Natural killer cell (primary cell): Measurements from ENCODE around the gene ENO4. TPM values are rescaled to one million over a fixed set of nuclear protein-coding genes. Genes with fewer than 3 reads are reported as not detected.

ENCODE experiments used
- ATAC-seq, 3 donors: fragments of 150-1000 bp in 2 of 3; fragments of 200-7000 bp in 1 of 3; cut with Tn5 transposase; 1 replicate in 1 of 3; 2 replicates in 2 of 3; pipeline ENCODE4 v1.10.0; 2021; ENCODE audit warnings: mild to moderate bottlenecking in 2 of 3, moderate library complexity in 2 of 3
- DNase-seq, 2 donors: peaks; one replicate each; pipeline versions ENCODE4 v3.0.0 to v3.0.0-alpha.2; 2013 to 2021; ENCODE audit warnings: mixed read lengths in 1 of 2
- H3K27ac ChIP-seq: one replicate; pipeline ENCODE4 v1.5.1; 2013; ENCODE audit warnings: mild to moderate bottlenecking, low read length
- H3K27me3 ChIP-seq: one replicate; pipeline ENCODE4 v1.6.1; 2013; ENCODE audit warnings: low read length; ENCODE audit not compliant: control insufficient read depth, insufficient read depth
- H3K36me3 ChIP-seq: one replicate; pipeline ENCODE4 v1.6.1; 2013; ENCODE audit warnings: low read length; ENCODE audit not compliant: control insufficient read depth, insufficient read depth
- H3K4me1 ChIP-seq: one replicate; pipeline ENCODE4 v1.6.1; 2013; ENCODE audit warnings: low read length; ENCODE audit not compliant: control insufficient read depth, insufficient read depth
- H3K4me3 ChIP-seq: one replicate; pipeline ENCODE4 v1.5.1; 2013; ENCODE audit warnings: low read length
- H3K9me3 ChIP-seq: one replicate; pipeline ENCODE4 v1.6.1; 2013; ENCODE audit warnings: low read length; ENCODE audit not compliant: control insufficient read depth, insufficient read depth
- H3K27ac Mint-ChIP-seq, 2 donors: one replicate each; pipeline ENCODE4 v1.8.0; 2022; ENCODE audit warnings: mild to moderate bottlenecking in 2 of 2, mixed read lengths in 2 of 2, moderate library complexity in 1 of 2
- H3K27me3 Mint-ChIP-seq, 2 donors: one replicate each; pipeline ENCODE4 v1.8.0; 2022; ENCODE audit warnings: low read depth in 2 of 2, mixed read lengths in 2 of 2
- H3K36me3 Mint-ChIP-seq: one replicate; pipeline ENCODE4 v1.8.0; 2022; ENCODE audit warnings: mixed read lengths
- H3K4me1 Mint-ChIP-seq, 2 donors: one replicate each; pipeline ENCODE4 v1.8.0; 2022; ENCODE audit warnings: mixed read lengths in 2 of 2
- H3K4me3 Mint-ChIP-seq: one replicate; pipeline ENCODE4 v1.8.0; 2022; ENCODE audit warnings: mild to moderate bottlenecking, moderate library complexity, mixed read lengths
- H3K9me3 Mint-ChIP-seq, 2 donors: one replicate each; pipeline ENCODE4 v1.8.0; 2022; ENCODE audit warnings: mixed read lengths in 2 of 2
- WGBS: methylation state at CpG from one replicate; pipeline ENCODE4 v1.1.7; 2013; ENCODE audit warnings: missing lambda C conversion rate; ENCODE audit not compliant: insufficient coverage; 5-methylcytosine and 5-hydroxymethylcytosine counted together
- intact Hi-C: fragments of 100-400 bp; cut with micrococcal nuclease; formaldehyde crosslinking; loops from one replicate; pipeline ENCODE4 v1.14.2; 2022
- total RNA-seq, 4 donors: library from RNA; stranded (reverse); fragments of 120-200 nt in 1 of 4; gene quantifications; one replicate each; pipeline versions ENCODE4 v1.2.3 to v1.2.4, GENCODE V29; 2013 to 2022
- TF ChIP-seq, protein P1 (sequence below): fragments of 200-600 bp; IDR thresholded peaks from one replicate; pipeline ENCODE4 v1.8.0; 2022; ENCODE audit warnings: antibody characterized with exemption

Gene ENO4
- total RNA-seq, 3 donors from 2014 or later (not counting 1 experiment from before 2014, with no cell fraction given): not detected

DNA sequence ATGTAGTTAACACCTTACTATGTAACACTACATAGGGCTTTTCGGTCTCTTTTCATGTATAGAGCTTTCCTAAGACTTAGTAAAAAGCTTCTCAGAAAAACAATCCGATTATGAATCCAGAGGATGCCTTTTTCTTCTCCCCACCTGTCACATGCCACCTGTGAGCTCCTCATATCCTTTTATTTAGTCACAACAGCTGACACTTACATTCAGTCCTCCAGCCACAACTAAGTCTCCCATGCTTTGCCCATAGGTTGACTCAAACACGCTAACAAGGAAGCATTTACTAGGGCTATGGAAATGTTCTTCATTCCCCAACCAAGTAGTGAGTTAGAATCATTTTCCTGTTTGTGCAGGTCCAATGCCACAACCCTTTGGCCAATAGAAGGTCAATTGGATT is 7.9 kb downstream of the ENO4 start:
- no peaks in the 10 kb centered on the region for H3K4me1 Mint-ChIP-seq
- H3K27me3 Mint-ChIP-seq: peaks cover under 1 to 3% of the 10 kb centered on the region in 2 donors
- Histone ChIP-seq H3K36me3 (no peaks in the 10 kb centered on the region), H3K9me3 (no peaks in the 10 kb centered on the region), H3K27me3 (no peaks in the 10 kb centered on the region), H3K27ac (no peak overlapping the region), H3K4me3 (no peak overlapping the region), H3K4me1 (no peaks in the 10 kb centered on the region)
- intact Hi-C loops: no loop called here
- H3K4me3 Mint-ChIP-seq: no peak overlapping the region
- H3K27ac Mint-ChIP-seq: no peak overlapping the region
- TF ChIP-seq, protein P1, sequence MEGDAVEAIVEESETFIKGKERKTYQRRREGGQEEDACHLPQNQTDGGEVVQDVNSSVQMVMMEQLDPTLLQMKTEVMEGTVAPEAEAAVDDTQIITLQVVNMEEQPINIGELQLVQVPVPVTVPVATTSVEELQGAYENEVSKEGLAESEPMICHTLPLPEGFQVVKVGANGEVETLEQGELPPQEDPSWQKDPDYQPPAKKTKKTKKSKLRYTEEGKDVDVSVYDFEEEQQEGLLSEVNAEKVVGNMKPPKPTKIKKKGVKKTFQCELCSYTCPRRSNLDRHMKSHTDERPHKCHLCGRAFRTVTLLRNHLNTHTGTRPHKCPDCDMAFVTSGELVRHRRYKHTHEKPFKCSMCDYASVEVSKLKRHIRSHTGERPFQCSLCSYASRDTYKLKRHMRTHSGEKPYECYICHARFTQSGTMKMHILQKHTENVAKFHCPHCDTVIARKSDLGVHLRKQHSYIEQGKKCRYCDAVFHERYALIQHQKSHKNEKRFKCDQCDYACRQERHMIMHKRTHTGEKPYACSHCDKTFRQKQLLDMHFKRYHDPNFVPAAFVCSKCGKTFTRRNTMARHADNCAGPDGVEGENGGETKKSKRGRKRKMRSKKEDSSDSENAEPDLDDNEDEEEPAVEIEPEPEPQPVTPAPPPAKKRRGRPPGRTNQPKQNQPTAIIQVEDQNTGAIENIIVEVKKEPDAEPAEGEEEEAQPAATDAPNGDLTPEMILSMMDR: no peak
- no peaks in the 10 kb centered on the region for H3K36me3 Mint-ChIP-seq
- no peak for DNase-seq
- WGBS: 96% methylated on average over 3 of the region's 3 CpGs
- no peak for ATAC-seq
- H3K9me3 Mint-ChIP-seq: peaks cover 0 to 3% of the 10 kb centered on the region in 2 donors

DNA sequence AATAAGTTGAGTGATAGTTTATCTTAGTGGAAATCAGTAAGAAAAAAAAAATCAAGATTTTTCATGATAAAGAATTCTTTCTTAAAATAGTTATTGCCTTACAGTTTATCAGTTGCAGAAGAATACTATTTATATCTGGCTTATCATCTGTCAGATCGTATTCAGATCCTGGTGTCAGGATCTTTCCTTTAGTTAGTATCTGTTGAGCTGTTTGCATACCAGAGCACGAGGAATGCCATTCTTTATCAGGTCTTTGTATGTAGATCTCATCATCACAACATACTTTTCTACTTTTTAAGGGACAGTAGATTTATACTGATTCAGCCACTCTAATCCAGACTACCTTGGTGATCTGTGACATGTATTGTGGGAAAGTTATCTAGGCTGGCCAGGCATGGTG is 12.5 kb downstream of the ENO4 start:
- Mint-ChIP-seq H3K27ac (no peak overlapping the region), H3K4me1 (no peaks in the 10 kb centered on the region), H3K36me3 (no peaks in the 10 kb centered on the region), H3K4me3 (no peak overlapping the region), H3K9me3 (peaks cover 0 to 2% of the 10 kb centered on the region in 2 donors), H3K27me3 (no peaks in the 10 kb centered on the region)
- intact Hi-C loops: no loop called here
- no peaks in the 10 kb centered on the region for H3K9me3 ChIP-seq
- no peaks in the 10 kb centered on the region for H3K27me3 ChIP-seq
- TF ChIP-seq, protein P1: no peak
- no peak overlapping the region for H3K4me3 ChIP-seq
- WGBS: 61% methylated on average over 2 of the region's 2 CpGs
- ATAC-seq (no peak), DNase-seq (no peak)
- H3K36me3 ChIP-seq: no peaks in the 10 kb centered on the region
- H3K4me1 ChIP-seq: no peaks in the 10 kb centered on the region
- H3K27ac ChIP-seq: no peak overlapping the region

DNA sequence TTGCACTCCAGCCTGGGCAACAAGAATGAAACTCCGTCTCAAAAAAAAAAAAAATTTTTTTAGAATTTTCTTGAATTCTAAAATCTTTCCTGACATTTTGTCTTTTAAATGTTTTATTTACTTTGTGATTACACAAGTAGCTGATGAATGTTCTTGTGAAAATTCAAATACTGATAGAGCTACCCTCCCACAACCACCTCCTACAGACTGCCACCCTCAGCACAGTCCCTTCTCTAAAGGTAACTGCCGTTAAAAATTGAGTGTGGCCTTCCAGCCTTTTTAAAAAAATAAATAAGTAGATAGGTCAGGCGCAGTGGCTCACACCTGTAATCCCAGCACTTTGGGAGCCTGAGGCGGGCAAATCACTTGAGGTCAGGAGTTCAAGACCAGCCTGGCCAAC is 15.1 kb downstream of the ENO4 start:
- no peak overlapping the region for H3K27ac ChIP-seq
- no peaks in the 10 kb centered on the region for H3K36me3 ChIP-seq
- H3K27ac Mint-ChIP-seq: no peak overlapping the region
- no peaks in the 10 kb centered on the region for H3K4me1 Mint-ChIP-seq
- H3K4me1 ChIP-seq: no peaks in the 10 kb centered on the region
- WGBS: 93% methylated on average over 4 of the region's 4 CpGs
- peaks cover 0 to 2% of the 10 kb centered on the region in 2 donors for H3K9me3 Mint-ChIP-seq
- H3K27me3 ChIP-seq: no peaks in the 10 kb centered on the region
- TF ChIP-seq, protein P1: no peak
- H3K36me3 Mint-ChIP-seq: no peaks in the 10 kb centered on the region
- no peaks in the 10 kb centered on the region for H3K27me3 Mint-ChIP-seq
- no peak for DNase-seq
- H3K4me3 ChIP-seq: no peak overlapping the region
- intact Hi-C loops: no loop called here
- H3K9me3 ChIP-seq: no peaks in the 10 kb centered on the region
- ATAC-seq: no peak
- no peak overlapping the region for H3K4me3 Mint-ChIP-seq

DNA sequence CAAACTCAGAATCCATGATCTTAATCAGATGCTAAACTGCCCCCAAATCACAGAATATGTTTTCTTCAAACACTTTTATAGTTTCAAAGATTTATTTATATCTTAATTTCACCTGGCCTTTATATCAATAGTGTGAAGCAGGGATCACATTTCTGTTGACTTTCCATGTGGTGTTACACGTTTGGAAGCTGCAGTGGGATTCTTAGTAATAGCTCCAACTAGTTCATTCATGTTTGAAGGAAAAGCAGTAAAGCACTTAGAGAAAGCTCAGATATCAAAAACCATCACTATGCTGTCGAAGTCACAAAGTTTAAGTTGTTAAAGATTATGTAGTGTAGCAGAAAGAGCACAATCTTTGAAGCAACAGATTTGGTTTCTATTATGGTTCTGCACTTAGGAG is 16.8 kb downstream of the ENO4 start:
- Histone ChIP-seq H3K9me3 (no peaks in the 10 kb centered on the region), H3K27me3 (no peaks in the 10 kb centered on the region), H3K4me1 (no peaks in the 10 kb centered on the region), H3K36me3 (no peaks in the 10 kb centered on the region), H3K4me3 (no peak overlapping the region), H3K27ac (no peak overlapping the region)
- Mint-ChIP-seq H3K9me3 (no peaks in the 10 kb centered on the region), H3K4me1 (no peaks in the 10 kb centered on the region), H3K27me3 (no peaks in the 10 kb centered on the region), H3K27ac (no peak overlapping the region), H3K36me3 (no peaks in the 10 kb centered on the region), H3K4me3 (no peak overlapping the region)
- TF ChIP-seq, protein P1: no peak
- DNase-seq: no peak
- no peak for ATAC-seq
- WGBS: 82% methylated on average over 1 of the region's 2 CpGs
- intact Hi-C loops: no loop called here
